Common myeloid progenitor, CD34-positive (primary cell): ENCODE data around the gene SEMA4D.

Experiments used
- CTCF ChIA-PET: fragments of 350-600 bp; sonication (Branson Sonifier 250); formaldehyde crosslinking; loops from one replicate; lab custom pipeline; 2021; ENCODE audit warnings: antibody characterized with exemption; lab: Charles Lee
- POLR2A ChIA-PET: fragments of 350-600 bp; sonication (Branson Sonifier 250); formaldehyde crosslinking; loops from one replicate; lab custom pipeline; 2021; ENCODE audit warnings: antibody characterized with exemption; lab: Charles Lee
- DNase-seq, 3 donors: peaks; one replicate each; pipeline versions ENCODE4 v3.0.0 to v3.0.0-alpha.2; 2013
- H3K27ac ChIP-seq, 2 experiments: 1 replicate in 1 of 2; 2 replicates in 1 of 2; pipeline ENCODE4 v1.7.0; 2013; ENCODE audit warnings: inconsistent platforms in 2 of 2, low read length in 2 of 2, mild to moderate bottlenecking in 2 of 2, low read depth in 1 of 2, moderate library complexity in 1 of 2; ENCODE audit not compliant: severe bottlenecking in 2 of 2, insufficient read depth in 1 of 2, poor library complexity in 1 of 2
- H3K27me3 ChIP-seq, 5 experiments: replicated peaks in 2 of 5; 1 replicate in 3 of 5; 2 replicates in 2 of 5; pipeline versions ENCODE4 v1.6.1 to v1.7.0; 2013; ENCODE audit warnings: low read length in 4 of 5, mild to moderate bottlenecking in 2 of 5, moderate library complexity in 2 of 5, inconsistent platforms in 1 of 5; ENCODE audit not compliant: insufficient read depth in 5 of 5, control insufficient read depth in 4 of 5
- H3K36me3 ChIP-seq, 4 experiments: 1 replicate in 2 of 4; 2 replicates in 2 of 4; pipeline versions ENCODE4 v1.6.1 to v1.7.0; 2013; ENCODE audit warnings: low read length in 3 of 4, control low read depth in 1 of 4, mild to moderate bottlenecking in 1 of 4; ENCODE audit not compliant: control insufficient read depth in 4 of 4, insufficient read depth in 4 of 4
- H3K4me1 ChIP-seq, 4 experiments: 1 replicate in 3 of 4; 2 replicates in 1 of 4; pipeline versions ENCODE4 v1.6.1 to v1.7.1; 2013; ENCODE audit warnings: low read length in 3 of 4, mild to moderate bottlenecking in 3 of 4, control low read depth in 1 of 4, inconsistent platforms in 1 of 4, moderate library complexity in 1 of 4; ENCODE audit not compliant: control insufficient read depth in 4 of 4, insufficient read depth in 4 of 4; ENCODE audit errors: control extremely low read depth in 1 of 4
- H3K4me3 ChIP-seq, 7 experiments: 1 replicate in 4 of 7; 2 replicates in 3 of 7; pipeline versions ENCODE4 v1.5.1 to v1.7.0; 2013; ENCODE audit warnings: mild to moderate bottlenecking in 7 of 7, low read length in 6 of 7, moderate library complexity in 6 of 7, inconsistent platforms in 2 of 7, low read depth in 2 of 7, control low read depth in 1 of 7; ENCODE audit not compliant: insufficient read depth in 4 of 7, control insufficient read depth in 1 of 7; ENCODE audit errors: extremely low read depth in 1 of 7
- H3K9me3 ChIP-seq, 5 experiments: 1 replicate in 4 of 5; 2 replicates in 1 of 5; pipeline versions ENCODE4 v1.6.1 to v1.7.1; 2013; ENCODE audit warnings: low read length in 4 of 5, mild to moderate bottlenecking in 2 of 5, inconsistent platforms in 1 of 5, low read depth in 1 of 5, moderate library complexity in 1 of 5; ENCODE audit not compliant: control insufficient read depth in 4 of 5, insufficient read depth in 2 of 5; ENCODE audit errors: control extremely low read depth in 1 of 5
- WGBS: methylation state at CpG from one replicate; pipeline ENCODE4 v1.1.5; 2013; ENCODE audit not compliant: insufficient coverage; 5-methylcytosine and 5-hydroxymethylcytosine counted together

SEMA4D gene

DNA sequence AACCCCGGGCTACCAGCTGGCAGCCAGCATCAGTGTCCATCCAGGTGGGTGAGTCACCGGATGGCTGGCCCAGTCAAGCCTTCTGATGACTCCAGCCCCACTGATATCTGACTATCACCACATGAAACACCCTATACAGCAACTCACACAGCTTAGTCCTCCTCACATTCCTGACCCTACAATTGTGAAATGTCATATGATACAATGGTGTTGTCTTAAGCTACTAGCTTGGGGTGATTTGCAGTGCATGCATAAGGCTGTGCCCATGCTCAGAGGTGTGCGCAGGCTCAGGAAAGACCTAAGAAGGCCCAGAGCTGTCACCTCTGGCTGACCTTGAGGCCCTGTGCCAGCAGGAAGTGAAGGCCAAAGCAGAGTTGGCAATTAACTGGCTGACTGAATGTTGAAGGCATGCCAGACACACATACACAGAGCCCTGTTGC lies 21.5 kb upstream of the SEMA4D start:
- WGBS = 100% methylated on average over 1 of the region's 3 CpGs
- CTCF ChIA-PET = interaction anchor here (1.0 to 1.2 kb wide), 4 partner anchors 18 to 43 kb away, joined by 3 to 4 read pairs (median 4); no protein-coding TSS in a partner anchor
- no peak overlapping the region for H3K27ac ChIP-seq

DNA sequence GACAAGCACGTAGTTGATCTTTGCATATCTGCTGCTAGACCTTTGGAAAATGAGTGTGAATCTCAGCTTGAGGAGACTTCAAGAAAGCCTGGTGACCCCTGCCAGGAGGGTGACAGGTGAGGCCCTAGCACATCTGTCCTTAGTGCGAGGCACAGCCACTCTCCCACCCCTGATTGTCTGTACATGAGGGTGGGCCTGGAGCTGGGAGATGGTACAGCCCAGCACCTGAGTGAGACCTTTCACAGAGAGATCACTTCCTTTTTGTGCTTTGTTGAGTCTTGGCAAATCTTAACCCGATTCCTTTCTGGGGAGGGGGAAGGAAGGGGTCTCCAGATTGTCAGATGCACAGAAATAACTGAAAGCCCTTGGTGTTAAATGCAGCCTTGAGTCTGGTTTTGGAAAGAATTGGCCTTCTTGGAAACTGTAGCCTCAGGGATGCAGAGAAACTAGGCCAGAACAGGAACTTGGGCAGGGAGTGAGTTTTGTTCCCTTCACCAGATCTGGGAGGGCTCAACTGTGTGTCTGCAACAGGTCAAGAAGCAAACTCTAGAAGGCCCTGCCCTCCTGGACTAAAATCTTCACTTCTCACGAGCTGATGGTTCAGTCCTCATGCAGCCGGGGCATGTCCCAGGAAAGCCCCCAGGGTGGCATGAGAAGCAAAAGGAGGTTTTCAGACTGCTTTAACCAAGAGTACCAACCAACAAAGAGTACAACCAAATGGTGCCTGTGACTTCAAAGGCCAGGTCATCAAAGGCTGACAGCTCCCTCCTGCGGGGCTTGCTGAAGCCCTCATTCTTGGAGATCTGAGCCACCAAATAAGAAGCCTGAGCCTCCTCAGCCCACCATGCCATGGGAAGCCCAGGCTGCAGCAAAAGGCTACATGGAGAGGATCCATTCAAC lies 20.8 kb upstream of the SEMA4D start:
- Histone ChIP-seq H3K27me3 (no peaks in the 10 kb centered on the region), H3K4me3 (no peak overlapping the region), H3K9me3 (no peaks in the 10 kb centered on the region), H3K27ac (no peak overlapping the region), H3K4me1 (peaks cover 10 to 55% (median 42%) of the 10 kb centered on the region in 4 experiments), H3K36me3 (no peaks in the 10 kb centered on the region)
- POLR2A ChIA-PET = no interaction called here
- DNase-seq = no peak
- CTCF ChIA-PET = interaction anchor here (1.0 to 1.2 kb wide), 2 partner anchors 17 to 19 kb away, joined by 4 read pairs; no protein-coding TSS in a partner anchor
- WGBS = 96% methylated on average over 5 of the region's 6 CpGs

More for the DNA sequence above, 21.5 kb upstream of the SEMA4D start:
- H3K4me3 ChIP-seq = no peak overlapping the region
- peaks cover 16 to 61% (median 49%) of the 10 kb centered on the region in 4 experiments for H3K4me1 ChIP-seq
- no peaks in the 10 kb centered on the region for H3K27me3 ChIP-seq
- no peak for DNase-seq
- no peaks in the 10 kb centered on the region for H3K9me3 ChIP-seq
- H3K36me3 ChIP-seq = no peaks in the 10 kb centered on the region
- POLR2A ChIA-PET = interaction anchor here (0.6 kb wide), 1 partner anchor 17 kb away, joined by 4 read pairs; no protein-coding TSS in a partner anchor

DNA sequence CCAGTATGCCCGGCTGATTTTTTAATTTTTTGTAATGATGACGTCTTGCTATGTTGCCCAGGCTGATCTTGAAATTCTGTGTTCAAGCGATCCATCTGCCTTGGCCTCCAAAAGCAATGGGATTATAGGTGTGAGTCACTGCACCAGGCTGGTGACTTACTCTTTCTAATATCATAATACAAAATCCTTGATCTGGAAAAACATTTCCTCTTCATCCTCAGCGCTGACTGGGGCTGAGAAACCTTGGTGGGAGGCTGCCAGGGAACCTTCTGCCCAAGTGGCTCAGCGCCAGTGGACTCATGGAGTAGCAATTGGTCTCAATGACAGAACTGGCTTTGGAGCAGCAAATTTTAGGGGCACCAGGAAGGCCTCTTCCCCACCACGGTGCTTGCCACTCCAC lies 17.5 kb upstream of the SEMA4D start:
- Histone ChIP-seq H3K4me1 (peaks cover 0 to 30% (median 19%) of the 10 kb centered on the region in 4 experiments), H3K36me3 (no peaks in the 10 kb centered on the region), H3K9me3 (no peaks in the 10 kb centered on the region), H3K4me3 (no peak overlapping the region), H3K27ac (no peak overlapping the region), H3K27me3 (no peaks in the 10 kb centered on the region)
- no peak for DNase-seq
- ChIA-PET CTCF (no interaction called here), POLR2A (no interaction called here)
- 94% methylated on average over 5 of the region's 6 CpGs for WGBS

DNA sequence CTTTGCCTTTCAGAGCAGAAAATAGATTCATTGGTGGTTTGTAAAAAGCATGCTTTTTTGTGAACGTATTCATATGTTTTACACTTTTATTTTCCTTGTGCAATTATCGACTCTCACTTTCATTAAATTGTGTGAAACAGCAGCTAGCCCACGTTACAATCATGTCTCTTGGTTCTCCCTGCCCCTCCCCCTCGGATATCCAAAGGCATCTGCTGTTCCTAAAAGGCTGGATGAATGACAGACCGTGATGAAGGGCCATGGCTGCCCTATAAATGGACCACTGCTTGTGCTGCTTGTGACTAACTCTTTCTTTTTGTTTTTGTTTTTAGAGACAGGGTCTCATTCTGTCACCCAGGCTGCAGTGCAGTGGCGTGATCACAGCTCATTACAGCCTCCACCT lies 17.0 kb upstream of the SEMA4D start:
- ChIA-PET CTCF (no interaction called here), POLR2A (no interaction called here)
- Histone ChIP-seq H3K27me3 (no peaks in the 10 kb centered on the region), H3K27ac (no peak overlapping the region), H3K4me3 (no peak overlapping the region), H3K9me3 (no peaks in the 10 kb centered on the region), H3K36me3 (no peaks in the 10 kb centered on the region), H3K4me1 (peaks cover 0 to 25% (median 15%) of the 10 kb centered on the region in 4 experiments)
- 96% methylated on average over 5 of the region's 6 CpGs for WGBS
- no peak for DNase-seq

DNA sequence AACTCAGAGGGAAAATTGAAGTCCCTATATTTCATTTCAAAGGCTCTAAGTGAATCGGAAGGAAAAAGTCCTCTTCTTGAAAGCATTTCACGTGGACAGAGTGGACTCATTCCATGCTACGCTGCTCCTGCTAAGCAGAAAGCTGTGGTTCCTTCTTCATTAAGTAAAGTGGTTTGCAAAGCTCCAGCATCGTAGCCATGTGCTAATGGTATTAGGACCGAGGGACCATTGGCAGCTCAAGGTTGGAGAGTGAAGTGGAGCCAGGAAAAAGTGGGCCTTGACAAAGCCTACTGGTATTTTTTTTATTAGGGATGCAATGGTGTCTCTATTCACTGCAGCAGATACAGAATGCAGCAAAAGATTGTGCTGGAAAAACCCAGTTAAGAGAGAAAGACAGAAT lies 16.4 kb upstream of the SEMA4D start:
- Histone ChIP-seq H3K9me3 (no peaks in the 10 kb centered on the region), H3K27me3 (no peaks in the 10 kb centered on the region), H3K4me1 (peaks cover 0 to 23% (median 11%) of the 10 kb centered on the region in 4 experiments), H3K4me3 (no peak overlapping the region), H3K36me3 (no peaks in the 10 kb centered on the region), H3K27ac (no peak overlapping the region)
- ChIA-PET POLR2A (no interaction called here), CTCF (no interaction called here)
- 90% methylated on average over 5 of the region's 5 CpGs for WGBS
- DNase-seq = no peak

DNA sequence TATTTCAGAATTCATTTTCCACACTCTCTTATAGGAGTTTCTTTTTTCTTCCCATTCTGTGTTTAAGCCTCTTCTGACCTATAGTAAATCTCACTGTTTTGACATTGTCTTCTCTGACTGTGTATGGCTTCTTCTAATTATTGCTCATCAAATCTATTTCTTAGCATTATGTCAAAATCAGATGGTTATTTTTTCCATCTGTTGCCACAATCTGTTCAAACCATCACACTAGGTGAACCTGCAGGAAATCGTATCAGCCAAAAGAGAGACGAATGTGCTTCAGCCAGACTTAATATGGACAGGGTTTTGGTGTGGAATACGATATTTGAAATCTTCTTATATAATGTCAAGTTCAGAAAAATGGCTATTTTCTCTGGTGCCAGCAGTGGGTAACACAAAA lies 15.9 kb upstream of the SEMA4D start:
- ChIA-PET POLR2A (no interaction called here), CTCF (interaction anchor here (1.0 kb wide), 1 partner anchor 34 kb away, joined by 3 read pairs; no protein-coding TSS in a partner anchor)
- 80% methylated on average over 2 of the region's 3 CpGs for WGBS

DNA sequence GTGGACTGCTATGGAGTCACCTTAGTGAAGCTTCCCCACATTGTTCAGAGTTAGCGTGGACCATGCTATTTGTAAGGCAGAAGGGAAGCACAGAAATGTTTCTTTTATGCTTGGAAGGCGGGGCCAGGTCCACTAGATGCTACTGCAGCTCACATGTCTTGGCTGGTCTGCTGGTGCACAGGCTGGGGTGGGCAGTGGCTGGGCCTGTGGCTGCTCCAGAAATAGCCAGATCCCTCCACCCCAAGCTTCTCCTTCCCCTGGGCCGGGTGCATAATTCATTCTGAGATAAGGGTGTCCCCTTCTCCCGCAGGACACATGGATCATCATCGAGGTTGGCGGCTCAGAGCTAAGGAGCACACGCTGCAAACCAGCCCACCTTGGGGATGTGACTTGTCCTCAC lies 14.5 kb upstream of the SEMA4D start:
- WGBS = 100% methylated on average over 7 of the region's 7 CpGs
- Histone ChIP-seq H3K27me3 (no peaks in the 10 kb centered on the region), H3K27ac (no peak overlapping the region), H3K36me3 (no peaks in the 10 kb centered on the region), H3K4me3 (no peak overlapping the region), H3K9me3 (no peaks in the 10 kb centered on the region), H3K4me1 (peaks cover 8 to 30% (median 23%) of the 10 kb centered on the region in 4 experiments)
- ChIA-PET POLR2A (no interaction called here), CTCF (interaction anchor here (1.6 to 1.9 kb wide), 3 partner anchors 9 to 83 kb away, joined by 4 to 7 read pairs (median 5); no protein-coding TSS in a partner anchor)
- DNase-seq = no peak

More for the DNA sequence above, 15.9 kb upstream of the SEMA4D start:
- H3K27ac ChIP-seq = no peak overlapping the region
- H3K36me3 ChIP-seq = no peaks in the 10 kb centered on the region
- peaks cover 0 to 23% (median 13%) of the 10 kb centered on the region in 4 experiments for H3K4me1 ChIP-seq
- no peaks in the 10 kb centered on the region for H3K27me3 ChIP-seq
- no peaks in the 10 kb centered on the region for H3K9me3 ChIP-seq
- DNase-seq = no peak
- H3K4me3 ChIP-seq = no peak overlapping the region
